Caco-2 (cell line): ENCODE measurements around the gene ALPK3. TPM values are rescaled to one million over a fixed set of nuclear protein-coding genes. Genes with fewer than 3 reads are reported as not detected.

ENCODE experiments used
- BruUV-seq: library from RNA; stranded (reverse); fragments of 400-500 nt; replicated peaks from 2 replicates; lab custom pipeline; 2021; lab: Mats Ljungman, UMichigan
- CTCF ChIA-PET: fragments of 300-600 bp; sonication (Branson Sonifier 250); formaldehyde crosslinking; loops from one replicate; lab custom pipeline; 2022; ENCODE audit warnings: antibody characterized with exemption; lab: Charles Lee
- POLR2A ChIA-PET: fragments of 300-600 bp; sonication (Branson Sonifier 250); formaldehyde crosslinking; loops from one replicate; lab custom pipeline; 2022; ENCODE audit warnings: antibody characterized with exemption; lab: Charles Lee
- DNase-seq, 2 experiments: peaks; one replicate each; pipeline versions ENCODE4 v3.0.0 to v3.0.0-alpha.2; 2020 to 2022
- H3K27me3 ChIP-seq: replicated peaks from 2 replicates; pipeline ENCODE4 v1.6.0; 2011; ENCODE audit warnings: low read length; ENCODE audit not compliant: control insufficient read depth, insufficient read depth
- H3K36me3 ChIP-seq: 2 replicates; pipeline ENCODE4 v1.5.1; 2011; ENCODE audit warnings: low read length; ENCODE audit not compliant: control insufficient read depth, insufficient read depth
- H3K4me1 ChIP-seq: fragments of 250-450 bp; sonication (Bioruptor Pico); 2 replicates; pipeline ENCODE4 v1.5.1; 2020; ENCODE audit warnings: mild to moderate bottlenecking
- H3K4me3 ChIP-seq: 2 replicates; pipeline ENCODE4 v1.5.1; 2011; ENCODE audit warnings: low read depth, mild to moderate bottlenecking, control low read depth, low read length
- H3K9me3 ChIP-seq: fragments of 250-450 bp; sonication (Bioruptor Pico); 2 replicates; pipeline ENCODE4 v1.5.1; 2020; ENCODE audit warnings: mild to moderate bottlenecking, moderate library complexity
- H3K27ac Mint-ChIP-seq: one replicate; pipeline ENCODE4 v1.8.0; 2022; ENCODE audit warnings: mixed read lengths; ENCODE audit not compliant: unreplicated experiment
- H3K27me3 Mint-ChIP-seq: one replicate; pipeline ENCODE4 v1.8.0; 2022; ENCODE audit warnings: mixed read lengths; ENCODE audit not compliant: insufficient read depth, unreplicated experiment
- H3K36me3 Mint-ChIP-seq: one replicate; pipeline ENCODE4 v1.8.0; 2022; ENCODE audit warnings: mild to moderate bottlenecking, mixed read lengths; ENCODE audit not compliant: insufficient read depth, unreplicated experiment
- H3K4me1 Mint-ChIP-seq: one replicate; pipeline ENCODE4 v1.8.0; 2022; ENCODE audit warnings: low read depth, mixed read lengths; ENCODE audit not compliant: unreplicated experiment
- H3K4me3 Mint-ChIP-seq: one replicate; pipeline ENCODE4 v1.8.0; 2022; ENCODE audit warnings: mild to moderate bottlenecking, moderate library complexity, mixed read lengths; ENCODE audit not compliant: unreplicated experiment
- H3K9me3 Mint-ChIP-seq: one replicate; pipeline ENCODE4 v1.8.0; 2022; ENCODE audit warnings: mixed read lengths; ENCODE audit not compliant: unreplicated experiment
- CTCF ChIP-seq, 2 experiments: fragments of 200-600 bp in 1 of 2; IDR thresholded peaks; 1 replicate in 1 of 2; 2 replicates in 1 of 2; pipeline versions ENCODE4 v1.5.1 to v1.8.0; 2011 to 2022; ENCODE audit warnings: antibody characterized with exemption in 1 of 2, control low read depth in 1 of 2, inconsistent platforms in 1 of 2, low read depth in 1 of 2, low read length in 1 of 2, mild to moderate bottlenecking in 1 of 2, moderate library complexity in 1 of 2; ENCODE audit not compliant: insufficient read depth in 1 of 2, severe bottlenecking in 1 of 2, unreplicated experiment in 1 of 2
- intact Hi-C: fragments of 100-400 bp; cut with micrococcal nuclease; formaldehyde crosslinking; loops from one replicate; pipeline ENCODE4 v1.10.0; 2022; ENCODE audit not compliant: unreplicated experiment
- total RNA-seq: library from RNA; stranded (reverse); gene quantifications from 2 replicates; pipeline ENCODE4 v1.2.3, GENCODE V29; 2022

Gene ALPK3
- total RNA-seq, 1 experiment from 2014 or later, result 0.43 TPM

DNA sequence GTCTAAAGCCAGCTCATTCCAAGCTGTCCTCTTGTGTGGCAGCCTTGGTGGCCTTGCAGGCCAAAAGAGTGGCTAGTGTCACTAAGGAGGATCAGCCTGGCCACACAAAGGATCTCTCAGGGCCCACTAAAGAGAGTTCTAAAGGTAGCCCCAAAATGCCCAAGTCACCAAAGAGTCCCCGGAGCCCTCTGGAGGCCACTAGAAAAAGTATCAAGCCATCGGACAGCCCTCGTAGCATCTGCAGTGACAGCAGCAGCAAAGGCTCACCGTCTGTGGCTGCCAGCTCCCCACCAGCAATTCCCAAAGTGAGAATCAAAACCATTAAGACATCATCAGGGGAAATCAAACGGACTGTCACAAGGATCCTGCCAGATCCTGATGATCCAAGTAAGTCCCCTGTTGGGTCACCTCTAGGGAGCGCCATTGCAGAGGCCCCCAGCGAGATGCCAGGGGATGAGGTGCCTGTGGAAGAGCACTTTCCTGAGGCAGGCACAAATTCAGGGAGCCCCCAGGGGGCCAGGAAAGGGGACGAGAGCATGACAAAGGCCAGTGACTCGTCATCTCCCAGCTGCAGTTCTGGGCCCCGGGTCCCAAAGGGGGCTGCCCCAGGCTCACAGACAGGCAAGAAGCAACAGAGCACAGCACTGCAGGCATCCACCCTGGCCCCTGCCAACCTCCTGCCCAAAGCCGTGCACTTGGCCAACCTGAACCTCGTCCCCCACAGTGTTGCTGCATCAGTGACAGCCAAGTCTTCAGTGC, 33.5 kb upstream of the ALPK3 start:
- intact Hi-C loops, result no loop called here
- ChIA-PET POLR2A (no interaction called here), CTCF (no interaction called here)
- no peaks in the 10 kb centered on the region for H3K4me1 ChIP-seq
- Mint-ChIP-seq H3K9me3 (no peaks in the 10 kb centered on the region), H3K27ac (peak overlapping the region; percentile 22), H3K4me1 (peaks cover 7% of the 10 kb centered on the region), H3K27me3 (no peaks in the 10 kb centered on the region), H3K4me3 (no peak overlapping the region), H3K36me3 (peaks cover 59% of the 10 kb centered on the region)
- no peak for TF ChIP-seq CTCF (IDR thresholded peaks at IDR 0.05; ENCODE audit: insufficient read depth in 1 of 2, low read depth in 1 of 2, low read length in 1 of 2, severe bottlenecking in 1 of 2, unreplicated experiment in 1 of 2)
- no peak for DNase-seq
- no peaks in the 10 kb centered on the region; the same call in 1 of the 2 replicates for H3K36me3 ChIP-seq
- no peak overlapping the region for H3K4me3 ChIP-seq
- BruUV-seq, result no TSS peak
- no peaks in the 10 kb centered on the region for H3K9me3 ChIP-seq
- no peaks in the 10 kb centered on the region for H3K27me3 ChIP-seq

DNA sequence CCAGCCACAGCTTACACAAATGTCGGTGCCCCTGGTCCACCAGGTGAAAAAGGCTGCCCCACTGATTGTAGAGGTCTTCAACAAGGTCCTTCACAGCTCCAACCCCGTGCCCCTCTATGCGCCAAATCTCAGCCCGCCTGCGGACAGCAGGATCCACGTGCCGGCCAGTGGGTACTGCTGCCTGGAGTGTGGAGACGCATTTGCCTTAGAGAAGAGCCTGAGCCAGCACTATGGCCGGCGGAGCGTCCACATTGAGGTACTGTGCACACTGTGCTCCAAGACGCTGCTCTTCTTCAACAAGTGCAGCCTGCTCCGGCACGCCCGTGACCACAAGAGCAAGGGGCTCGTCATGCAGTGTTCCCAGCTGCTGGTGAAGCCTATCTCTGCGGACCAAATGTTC, 32.9 kb upstream of the ALPK3 start:
- CTCF ChIA-PET, result interaction anchor here (0.6 kb wide), 1 partner anchor 24 kb away, joined by 3 read pairs; no protein-coding TSS in a partner anchor
- Histone ChIP-seq H3K27me3 (no peaks in the 10 kb centered on the region), H3K4me3 (no peak overlapping the region), H3K9me3 (no peaks in the 10 kb centered on the region), H3K36me3 (no peaks in the 10 kb centered on the region; the same call in 1 of the 2 replicates), H3K4me1 (no peaks in the 10 kb centered on the region)
- Mint-ChIP-seq H3K9me3 (no peaks in the 10 kb centered on the region), H3K4me3 (no peak overlapping the region), H3K27me3 (no peaks in the 10 kb centered on the region), H3K36me3 (peaks cover 62% of the 10 kb centered on the region), H3K27ac (peak overlapping the region; percentile 22), H3K4me1 (peaks cover 7% of the 10 kb centered on the region)
- no peak for DNase-seq
- POLR2A ChIA-PET, result no interaction called here
- no peak for TF ChIP-seq CTCF (IDR thresholded peaks at IDR 0.05; ENCODE audit: insufficient read depth in 1 of 2, low read depth in 1 of 2, low read length in 1 of 2, severe bottlenecking in 1 of 2, unreplicated experiment in 1 of 2)
- intact Hi-C loops, result no loop called here
- no TSS peak for BruUV-seq

DNA sequence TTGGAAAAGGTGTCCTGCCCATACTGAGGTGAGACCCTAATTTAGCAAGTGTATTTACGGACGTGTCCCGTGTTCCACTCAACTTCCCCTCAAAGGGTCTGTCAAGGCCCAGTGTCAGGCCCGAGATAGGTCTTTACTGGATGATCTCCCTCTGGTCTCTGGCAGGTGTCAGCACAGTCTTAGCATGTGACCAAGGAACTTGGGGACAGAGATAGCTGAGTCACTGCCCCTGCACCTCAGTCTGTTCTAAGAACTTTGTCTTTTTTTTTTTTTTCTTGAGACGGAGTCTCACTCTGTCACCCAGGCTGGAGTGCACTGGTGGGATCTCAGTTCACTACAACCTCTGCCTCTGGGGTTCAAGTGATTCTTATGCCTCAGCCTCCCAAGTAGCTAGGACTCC, 32.1 kb upstream of the ALPK3 start:
- BruUV-seq, result no TSS peak
- CTCF ChIA-PET, result interaction anchor here (0.6 kb wide), 2 partner anchors 25 to 67 kb away, joined by 3 read pairs; no protein-coding TSS in a partner anchor
- intact Hi-C loops, result no loop called here
- Mint-ChIP-seq H3K36me3 (peaks cover 56% of the 10 kb centered on the region), H3K4me1 (peaks cover under 1% of the 10 kb centered on the region), H3K4me3 (no peak overlapping the region), H3K27me3 (no peaks in the 10 kb centered on the region), H3K27ac (no peak overlapping the region), H3K9me3 (no peaks in the 10 kb centered on the region)
- Histone ChIP-seq H3K9me3 (no peaks in the 10 kb centered on the region), H3K36me3 (no peaks in the 10 kb centered on the region; the same call in 1 of the 2 replicates), H3K27me3 (no peaks in the 10 kb centered on the region), H3K4me3 (no peak overlapping the region), H3K4me1 (no peaks in the 10 kb centered on the region)
- DNase-seq, result no peak
- POLR2A ChIA-PET, result no interaction called here
- no peak for TF ChIP-seq CTCF (IDR thresholded peaks at IDR 0.05; ENCODE audit: insufficient read depth in 1 of 2, low read depth in 1 of 2, low read length in 1 of 2, severe bottlenecking in 1 of 2, unreplicated experiment in 1 of 2)
